Keratinocyte (primary cell): ENCODE results near the gene KRT79. TPM values are rescaled to one million over a fixed set of nuclear protein-coding genes. Genes with fewer than 3 reads are reported as not detected.

ENCODE experiments used
- DNase-seq: peaks from one replicate; pipeline ENCODE4 v3.0.0-alpha.2; 2011; ENCODE audit warnings: low read depth, missing footprints, low spot score
- FAIRE-seq: peaks from 2 replicates; lab custom pipeline; 2011; peaks lifted over from hg19 to GRCh38; lab: Jason Lieb, UNC
- H2AFZ ChIP-seq: 2 replicates; pipeline ENCODE4 v1.6.0; 2012; ENCODE audit warnings: low read length, control low read depth, inconsistent platforms; ENCODE audit not compliant: control insufficient read depth
- H3K27ac ChIP-seq: 2 replicates; pipeline ENCODE4 v1.5.1; 2011; ENCODE audit warnings: low read length; ENCODE audit not compliant: control insufficient read depth, insufficient read depth
- H3K27me3 ChIP-seq: 3 replicates; pipeline ENCODE4 v1.6.0; 2011; ENCODE audit warnings: low read length; ENCODE audit not compliant: control insufficient read depth, insufficient read depth; ENCODE audit errors: extremely low read depth
- H3K36me3 ChIP-seq, 2 experiments: 2 replicates in 1 of 2; 3 replicates in 1 of 2; pipeline ENCODE4 v1.5.1; 2011; ENCODE audit warnings: low read length in 2 of 2, mild to moderate bottlenecking in 1 of 2; ENCODE audit not compliant: control insufficient read depth in 2 of 2, insufficient read depth in 2 of 2; ENCODE audit errors: extremely low read depth in 1 of 2
- H3K4me1 ChIP-seq: 3 replicates; pipeline ENCODE4 v1.5.1; 2011; ENCODE audit warnings: low read length; ENCODE audit not compliant: control insufficient read depth, insufficient read depth; ENCODE audit errors: extremely low read depth
- H3K4me2 ChIP-seq: 3 replicates; pipeline ENCODE4 v1.6.0; 2011; ENCODE audit warnings: low read depth, low read length; ENCODE audit not compliant: control insufficient read depth, insufficient read depth; ENCODE audit errors: extremely low read depth
- H3K4me3 ChIP-seq, 3 experiments: fragments of 200-600 bp in 1 of 3; sonication (generic) in 1 of 3; 2 replicates in 2 of 3; 3 replicates in 1 of 3; pipeline ENCODE4 v1.5.1; 2011 to 2016; ENCODE audit warnings: low read length in 3 of 3, mild to moderate bottlenecking in 3 of 3, control low read depth in 2 of 3, inconsistent platforms in 1 of 3, low read depth in 1 of 3, mixed read lengths in 1 of 3, mixed run types in 1 of 3, moderate library complexity in 1 of 3; ENCODE audit not compliant: control insufficient read depth in 2 of 3, insufficient read depth in 2 of 3; ENCODE audit errors: extremely low read depth in 1 of 3
- H3K79me2 ChIP-seq: 2 replicates; pipeline ENCODE4 v1.6.0; 2012; ENCODE audit warnings: low read length; ENCODE audit not compliant: control insufficient read depth, insufficient read depth
- H3K9ac ChIP-seq: 3 replicates; pipeline ENCODE4 v1.6.0; 2011; ENCODE audit warnings: low read length; ENCODE audit not compliant: control insufficient read depth, insufficient read depth; ENCODE audit errors: extremely low read depth
- H3K9me1 ChIP-seq: 3 replicates; pipeline ENCODE4 v1.6.0; 2011; ENCODE audit warnings: low read length; ENCODE audit not compliant: control insufficient read depth, insufficient read depth; ENCODE audit errors: extremely low read depth
- H3K9me3 ChIP-seq: 2 replicates; pipeline ENCODE4 v1.5.1; 2012; ENCODE audit warnings: low read depth, low read length; ENCODE audit not compliant: control insufficient read depth
- H4K20me1 ChIP-seq: 3 replicates; pipeline ENCODE4 v1.6.0; 2011; ENCODE audit warnings: low read length; ENCODE audit not compliant: control insufficient read depth, insufficient read depth; ENCODE audit errors: extremely low read depth
- CTCF ChIP-seq, 3 experiments: IDR thresholded peaks in 1 of 3; conservative IDR thresholded peaks in 1 of 3; optimal IDR thresholded peaks in 1 of 3; 2 replicates in 2 of 3; 3 replicates in 1 of 3; pipeline versions ENCODE3 to v1.5.1; 2011; ENCODE audit warnings: low read length in 3 of 3, mild to moderate bottlenecking in 3 of 3, moderate library complexity in 2 of 3, control low read depth in 1 of 3, inconsistent platforms in 1 of 3; ENCODE audit not compliant: insufficient read depth in 2 of 3; ENCODE audit errors: extremely low read depth in 1 of 3
- EZH2 ChIP-seq: IDR thresholded peaks from one replicate; pipeline ENCODE4 v1.6.1; 2012; ENCODE audit warnings: inconsistent platforms, mild to moderate bottlenecking, low read length, moderate library complexity
- dilution Hi-C: fragments of 300-500 bp; cut with MboI; formaldehyde crosslinking; loops from one replicate; pipeline ENCODE4 v1.7.0; 2020; ENCODE audit warnings: low sequenced_read_pairs; ENCODE audit not compliant: extremely low pct_ligation_motif_present
- polyA plus RNA-seq, 5 experiments: library from polyadenylated mRNA; depleted of rRNA in 3 of 5; stranded (reverse) in 3 of 5; stranded (forward) in 1 of 5; unstranded in 1 of 5; fragments of >200 nt; gene quantifications; 1 replicate in 1 of 5; 2 replicates in 3 of 5; 3 replicates in 1 of 5; pipeline versions ENCODE4 v1.2.1 to v1.2.3, GENCODE V29; 2011 to 2012; ENCODE audit warnings: missing spikeins in 2 of 5, low read depth in 1 of 5, low replicate concordance in 1 of 5

Gene KRT79
- polyA plus RNA-seq, 1 donor (not counting 4 experiments of a cell fraction or from before 2014, with no cell fraction given) = 0.09 TPM

GRCh38 chr12:52813203-52813819, 20.8 kb downstream of the KRT79 start:
- Histone ChIP-seq H3K4me3 (no peak overlapping the region), H3K4me1 (no peaks in the 10 kb centered on the region), H3K36me3 (no peaks in the 10 kb centered on the region), H3K27me3 (peaks cover 31% of the 10 kb centered on the region), H2AFZ (no peak overlapping the region), H3K79me2 (no peaks in the 10 kb centered on the region), H3K9me1 (no peaks in the 10 kb centered on the region), H3K9ac (no peak overlapping the region), H3K4me2 (no peak overlapping the region), H3K9me3 (no peaks in the 10 kb centered on the region), H4K20me1 (no peaks in the 10 kb centered on the region), H3K27ac (no peak overlapping the region)
- FAIRE-seq (no peak), DNase-seq (no peak)
- dilution Hi-C loops = no loop called here
- TF ChIP-seq CTCF (optimal IDR thresholded peaks at IDR 0.05 in 1 of 3, IDR thresholded peaks at IDR 0.05 in 1 of 3, conservative IDR thresholded peaks at IDR 0.05 in 1 of 3; ENCODE audit: extremely low read depth in 1 of 3, insufficient read depth in 2 of 3, low read length in 3 of 3) (no peak), EZH2 (no peak)

- Histone ChIP-seq H3K4me2 (no peak overlapping the region), H3K79me2 (no peaks in the 10 kb centered on the region), H3K9me3 (no peaks in the 10 kb centered on the region), H3K36me3 (no peaks in the 10 kb centered on the region), H3K9me1 (no peaks in the 10 kb centered on the region), H3K4me3 (no peak overlapping the region), H4K20me1 (no peaks in the 10 kb centered on the region), H3K27me3 (peaks cover 33% of the 10 kb centered on the region), H3K9ac (no peak overlapping the region), H3K4me1 (no peaks in the 10 kb centered on the region), H2AFZ (no peak overlapping the region), H3K27ac (no peak overlapping the region)
- dilution Hi-C loops = no loop called here
- DNase-seq (no peak), FAIRE-seq (no peak)
- TF ChIP-seq CTCF (optimal IDR thresholded peaks at IDR 0.05 in 1 of 3, IDR thresholded peaks at IDR 0.05 in 1 of 3, conservative IDR thresholded peaks at IDR 0.05 in 1 of 3; ENCODE audit: extremely low read depth in 1 of 3, insufficient read depth in 2 of 3, low read length in 3 of 3) = no peak
- TF ChIP-seq EZH2 = no peak
Measured at GRCh38 chr12:52812749-52813148, 21.4 kb downstream of the KRT79 start.
